ENCODE results near the gene CCR4.
"Not testable (repeated sequence)": the region's sequence is repeated elsewhere in the genome, so short reads cannot be mapped to it uniquely, and the experiment has no call there.

Gene CCR4

GRCh38 chr3:32961189-32961715 is 9.8 kb downstream of the CCR4 start:
- no CpG with 5 or more reads among the region's 5 CpGs for WGBS (ENCODE audit: extremely low coverage, insufficient coverage, low lambda C conversion rate)
- Histone ChIP-seq H4K5ac (ENCODE audit: low read length) (no peak overlapping the region), H3K18ac (ENCODE audit: low read length) (no peak overlapping the region), H2BK120ac (ENCODE audit: low read depth, low read length) (no peak overlapping the region), H3K4me2 (ENCODE audit: low read length) (no peak overlapping the region), H4K8ac (ENCODE audit: low read depth, low read length) (no peak overlapping the region), H3K4ac (ENCODE audit: low read depth, low read length) (no peak overlapping the region), H2AK5ac (ENCODE audit: low read length) (no peak overlapping the region), H3K27ac (ENCODE audit: low read depth, low read length) (no peak overlapping the region), H2BK5ac (ENCODE audit: low read length) (no peak overlapping the region), H3K23ac (ENCODE audit: low read length) (no peak overlapping the region), H3K9ac (ENCODE audit: low read length) (no peak overlapping the region), H3K56ac (ENCODE audit: low read length) (no peak overlapping the region), H3K4me1 (ENCODE audit: control insufficient read depth, low read depth, low read length) (no peaks in the 10 kb centered on the region), H3K27me3 (ENCODE audit: insufficient read depth, low read length, poor library complexity) (no peaks in the 10 kb centered on the region), H3K36me3 (ENCODE audit: control insufficient read depth, insufficient read depth, low read length) (no peaks in the 10 kb centered on the region), H3K4me3 (ENCODE audit: low read length) (no peak overlapping the region), H3K79me2 (ENCODE audit: control insufficient read depth, insufficient read depth, low read length) (no peaks in the 10 kb centered on the region), H2BK15ac (replicated peaks; ENCODE audit: low read depth) (no peak overlapping the region), H3K79me1 (ENCODE audit: low read length) (no peaks in the 10 kb centered on the region)
- DNase-seq: no peak

DNA sequence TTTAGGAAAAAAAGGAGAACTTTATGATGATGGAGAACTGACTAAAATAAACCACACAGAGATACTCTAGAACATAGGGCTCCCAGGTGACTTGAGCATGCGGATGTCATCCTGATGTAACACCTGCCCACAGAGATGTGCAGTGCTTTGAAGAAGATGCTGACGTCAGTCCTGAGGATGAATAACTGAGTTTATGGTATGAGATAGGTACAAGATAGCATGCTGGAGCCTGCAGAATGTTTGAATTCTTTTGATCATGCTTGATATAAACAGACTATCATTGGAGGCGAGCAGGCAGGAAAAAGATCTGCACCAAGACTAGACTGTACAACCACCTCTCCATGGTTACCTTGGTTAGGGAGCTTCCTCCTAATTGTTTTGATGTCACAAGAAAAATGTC is 12.4 kb downstream of the CCR4 start:
- Histone ChIP-seq H3K79me2 (ENCODE audit: control insufficient read depth, insufficient read depth, low read length) (no peaks in the 10 kb centered on the region), H3K9ac (ENCODE audit: low read length) (no peak overlapping the region), H3K18ac (ENCODE audit: low read length) (no peak overlapping the region), H3K4me1 (ENCODE audit: control insufficient read depth, low read depth, low read length) (no peaks in the 10 kb centered on the region), H3K4me3 (ENCODE audit: low read length) (no peak overlapping the region), H3K36me3 (ENCODE audit: control insufficient read depth, insufficient read depth, low read length) (no peaks in the 10 kb centered on the region), H3K4ac (ENCODE audit: low read depth, low read length) (no peak overlapping the region), H3K56ac (ENCODE audit: low read length) (no peak overlapping the region), H2BK120ac (ENCODE audit: low read depth, low read length) (no peak overlapping the region), H3K23ac (ENCODE audit: low read length) (no peak overlapping the region), H4K8ac (ENCODE audit: low read depth, low read length) (no peak overlapping the region), H2AK5ac (ENCODE audit: low read length) (no peak overlapping the region), H2BK15ac (replicated peaks; ENCODE audit: low read depth) (no peak overlapping the region), H3K4me2 (ENCODE audit: low read length) (no peak overlapping the region), H2BK5ac (ENCODE audit: low read length) (no peak overlapping the region), H4K5ac (ENCODE audit: low read length) (no peak overlapping the region), H3K79me1 (ENCODE audit: low read length) (no peaks in the 10 kb centered on the region), H3K27ac (ENCODE audit: low read depth, low read length) (no peak overlapping the region), H3K27me3 (ENCODE audit: insufficient read depth, low read length, poor library complexity) (no peaks in the 10 kb centered on the region)
- no CpG with 5 or more reads among the region's 3 CpGs for whole genome bisulfite sequencing (ENCODE audit: extremely low coverage, insufficient coverage, low lambda C conversion rate)
- no peak for DNase-seq

GRCh38 chr3:32964781-32965180 is 13.3 kb downstream of the CCR4 start:
- not testable (repeated sequence) for H3K4me3 ChIP-seq (ENCODE audit: low read length); H3K79me1 ChIP-seq (ENCODE audit: low read length); H3K36me3 ChIP-seq (ENCODE audit: control insufficient read depth, insufficient read depth, low read length); H2BK120ac ChIP-seq (ENCODE audit: low read depth, low read length); H3K9ac ChIP-seq (ENCODE audit: low read length); DNase-seq; H3K27me3 ChIP-seq (ENCODE audit: insufficient read depth, low read length, poor library complexity); H2BK5ac ChIP-seq (ENCODE audit: low read length); H3K79me2 ChIP-seq (ENCODE audit: control insufficient read depth, insufficient read depth, low read length); H3K27ac ChIP-seq (ENCODE audit: low read depth, low read length); H3K4ac ChIP-seq (ENCODE audit: low read depth, low read length); H2BK15ac ChIP-seq (replicated peaks; ENCODE audit: low read depth); H3K56ac ChIP-seq (ENCODE audit: low read length); H2AK5ac ChIP-seq (ENCODE audit: low read length); H3K23ac ChIP-seq (ENCODE audit: low read length); H3K4me2 ChIP-seq (ENCODE audit: low read length); H3K4me1 ChIP-seq (ENCODE audit: control insufficient read depth, low read depth, low read length); H4K5ac ChIP-seq (ENCODE audit: low read length); H3K18ac ChIP-seq (ENCODE audit: low read length); H4K8ac ChIP-seq (ENCODE audit: low read depth, low read length)
- no CpG with 5 or more reads among the region's 2 CpGs for WGBS (ENCODE audit: extremely low coverage, insufficient coverage, low lambda C conversion rate)

GRCh38 chr3:32965617-32966213 is 14.3 kb downstream of the CCR4 start:
- not testable (repeated sequence) for H3K9ac ChIP-seq (ENCODE audit: low read length); H3K27ac ChIP-seq (ENCODE audit: low read depth, low read length); H3K4ac ChIP-seq (ENCODE audit: low read depth, low read length); H2AK5ac ChIP-seq (ENCODE audit: low read length); H3K4me2 ChIP-seq (ENCODE audit: low read length); H3K56ac ChIP-seq (ENCODE audit: low read length); H4K5ac ChIP-seq (ENCODE audit: low read length); H2BK120ac ChIP-seq (ENCODE audit: low read depth, low read length); H3K4me3 ChIP-seq (ENCODE audit: low read length); H3K79me1 ChIP-seq (ENCODE audit: low read length); H3K36me3 ChIP-seq (ENCODE audit: control insufficient read depth, insufficient read depth, low read length); H3K23ac ChIP-seq (ENCODE audit: low read length); H3K4me1 ChIP-seq (ENCODE audit: control insufficient read depth, low read depth, low read length); H3K79me2 ChIP-seq (ENCODE audit: control insufficient read depth, insufficient read depth, low read length); DNase-seq; H2BK5ac ChIP-seq (ENCODE audit: low read length); H2BK15ac ChIP-seq (replicated peaks; ENCODE audit: low read depth); H3K27me3 ChIP-seq (ENCODE audit: insufficient read depth, low read length, poor library complexity); H3K18ac ChIP-seq (ENCODE audit: low read length); H4K8ac ChIP-seq (ENCODE audit: low read depth, low read length)
- WGBS (ENCODE audit: extremely low coverage, insufficient coverage, low lambda C conversion rate): no CpG with 5 or more reads among the region's 2 CpGs

DNA sequence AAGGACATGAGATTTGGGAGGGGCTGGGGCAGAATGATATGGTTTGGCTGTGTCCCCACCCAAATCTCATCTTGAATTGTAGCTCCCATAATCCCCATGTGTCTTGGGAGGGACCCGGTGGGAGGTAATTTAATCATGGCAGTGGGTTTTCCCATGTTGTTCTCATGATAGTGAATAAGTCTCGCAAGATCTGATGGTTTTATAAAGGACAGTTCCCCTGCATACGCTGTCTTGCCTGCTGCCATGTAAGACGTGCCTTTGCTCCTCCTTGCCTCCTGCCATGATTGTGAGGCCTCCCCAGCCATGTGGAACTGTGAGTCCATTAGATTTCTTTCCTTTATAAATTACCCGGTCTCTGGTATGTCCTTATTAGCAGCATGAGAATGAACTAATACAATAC is 15.2 kb downstream of the CCR4 start:
- WGBS (ENCODE audit: extremely low coverage, insufficient coverage, low lambda C conversion rate): no CpG with 5 or more reads among the region's 5 CpGs

More for the DNA sequence above, 15.2 kb downstream of the CCR4 start:
- not testable (repeated sequence) for H3K27ac ChIP-seq (ENCODE audit: low read depth, low read length); H3K18ac ChIP-seq (ENCODE audit: low read length); H2BK120ac ChIP-seq (ENCODE audit: low read depth, low read length); H2BK15ac ChIP-seq (replicated peaks; ENCODE audit: low read depth); H3K36me3 ChIP-seq (ENCODE audit: control insufficient read depth, insufficient read depth, low read length); H3K79me2 ChIP-seq (ENCODE audit: control insufficient read depth, insufficient read depth, low read length); H3K4me1 ChIP-seq (ENCODE audit: control insufficient read depth, low read depth, low read length); H4K8ac ChIP-seq (ENCODE audit: low read depth, low read length); H4K5ac ChIP-seq (ENCODE audit: low read length); DNase-seq; H3K27me3 ChIP-seq (ENCODE audit: insufficient read depth, low read length, poor library complexity); H3K56ac ChIP-seq (ENCODE audit: low read length); H3K23ac ChIP-seq (ENCODE audit: low read length); H2BK5ac ChIP-seq (ENCODE audit: low read length); H3K79me1 ChIP-seq (ENCODE audit: low read length); H2AK5ac ChIP-seq (ENCODE audit: low read length); H3K4ac ChIP-seq (ENCODE audit: low read depth, low read length); H3K9ac ChIP-seq (ENCODE audit: low read length); H3K4me3 ChIP-seq (ENCODE audit: low read length); H3K4me2 ChIP-seq (ENCODE audit: low read length)
